SK-N-SH treated with all-trans-retinoic acid at 6 μM for 48 hours (cell line): Measurements from ENCODE around the gene PRM3.

Source experiments
- ATAC-seq: fragments of 200-7000 bp; cut with Tn5 transposase; 3 replicates; pipeline ENCODE4 v1.9.1; 2020; ENCODE audit warnings: mild to moderate bottlenecking, moderate library complexity
- ARNTL ChIP-seq: fragments of 450-650 bp; formaldehyde crosslinking; IDR thresholded peaks from 2 replicates; pipeline ENCODE4 v1.5.0; 2020; ENCODE audit warnings: low read depth, mild to moderate bottlenecking, moderate library complexity, borderline replicate concordance
- CREB5 ChIP-seq: fragments of 250-450 bp; sonication (Bioruptor Pico); IDR thresholded peaks from 2 replicates; pipeline ENCODE4 v1.5.1; 2020; ENCODE audit warnings: low read depth, mild to moderate bottlenecking, moderate library complexity
- CSDC2 ChIP-seq: fragments of 250-450 bp; sonication (Bioruptor Pico); IDR thresholded peaks from 2 replicates; pipeline ENCODE4 v1.5.0; 2020; ENCODE audit warnings: mild to moderate bottlenecking, moderate library complexity
- CSRNP3 ChIP-seq: fragments of 250-450 bp; sonication (Bioruptor Pico); IDR thresholded peaks from 2 replicates; pipeline ENCODE4 v1.5.1; 2021; ENCODE audit warnings: mild to moderate bottlenecking, moderate library complexity
- ESRRG ChIP-seq: fragments of 250-450 bp; sonication (Bioruptor Pico); IDR thresholded peaks from 2 replicates; pipeline ENCODE4 v1.6.1; 2021; ENCODE audit warnings: mild to moderate bottlenecking
- GLIS3 ChIP-seq: fragments of 250-450 bp; sonication (Bioruptor Pico); IDR thresholded peaks from 2 replicates; pipeline ENCODE4 v1.5.0; 2020; ENCODE audit warnings: mild to moderate bottlenecking, moderate library complexity
- ISL1 ChIP-seq: fragments of 250-450 bp; sonication (Bioruptor Pico); IDR thresholded peaks from 2 replicates; pipeline ENCODE4 v2.1.2; 2022; ENCODE audit warnings: mild to moderate bottlenecking, moderate library complexity
- OSR1 ChIP-seq: fragments of 250-450 bp; sonication (Bioruptor Pico); IDR thresholded peaks from 2 replicates; pipeline ENCODE4 v1.8.0; 2022; ENCODE audit warnings: moderate library complexity, mild to moderate bottlenecking, inconsistent platforms
- PATZ1 ChIP-seq: fragments of 250-450 bp; sonication (Bioruptor Pico); IDR thresholded peaks from 2 replicates; pipeline ENCODE4 v1.8.0; 2020; ENCODE audit warnings: mild to moderate bottlenecking, moderate library complexity, borderline replicate concordance
- POU6F1 ChIP-seq: fragments of 250-450 bp; sonication (Bioruptor Pico); IDR thresholded peaks from 2 replicates; pipeline ENCODE4 v1.8.0; 2021; ENCODE audit warnings: low read depth, mild to moderate bottlenecking, moderate library complexity, borderline replicate concordance
- PPARA ChIP-seq: fragments of 250-450 bp; sonication (Bioruptor Pico); IDR thresholded peaks from 2 replicates; pipeline ENCODE4 v1.5.0; 2020; ENCODE audit warnings: mild to moderate bottlenecking, borderline replicate concordance
- RARB ChIP-seq: fragments of 250-450 bp; sonication (Bioruptor Pico); IDR thresholded peaks from 2 replicates; pipeline ENCODE4 v1.8.0; 2021; ENCODE audit warnings: mild to moderate bottlenecking, moderate library complexity
- SNAI2 ChIP-seq: fragments of 250-450 bp; sonication (Bioruptor Pico); IDR thresholded peaks from 2 replicates; pipeline ENCODE4 v1.5.0; 2020; ENCODE audit warnings: mild to moderate bottlenecking, moderate library complexity
- TCF4 ChIP-seq: fragments of 250-450 bp; sonication (Bioruptor Pico); IDR thresholded peaks from 2 replicates; pipeline ENCODE4 v1.8.0; 2021; ENCODE audit warnings: mild to moderate bottlenecking, moderate library complexity, borderline replicate concordance
- TOX ChIP-seq: fragments of 250-450 bp; sonication (Bioruptor Pico); IDR thresholded peaks from 2 replicates; pipeline ENCODE4 v1.8.0; 2021; ENCODE audit warnings: mild to moderate bottlenecking, moderate library complexity, borderline replicate concordance
- TSHZ2 ChIP-seq: fragments of 250-450 bp; sonication (Bioruptor Pico); IDR thresholded peaks from 2 replicates; pipeline ENCODE4 v1.5.0; 2020; ENCODE audit warnings: mild to moderate bottlenecking, moderate library complexity
- ZC3H10 ChIP-seq: fragments of 250-450 bp; sonication (Bioruptor Pico); IDR thresholded peaks from 2 replicates; pipeline ENCODE4 v1.5.1; 2021; ENCODE audit warnings: mild to moderate bottlenecking, moderate library complexity
- ZFP3 ChIP-seq: fragments of 250-450 bp; sonication (Bioruptor Pico); IDR thresholded peaks from 2 replicates; pipeline ENCODE4 v1.5.0; 2020; ENCODE audit warnings: mild to moderate bottlenecking, moderate library complexity
- ZFP30 ChIP-seq: fragments of 450-650 bp; formaldehyde crosslinking; IDR thresholded peaks from 2 replicates; pipeline ENCODE4 v1.5.0; 2022; ENCODE audit warnings: mild to moderate bottlenecking, moderate library complexity
- ZNF565 ChIP-seq: fragments of 450-650 bp; formaldehyde crosslinking; conservative IDR thresholded peaks from 2 replicates; pipeline ENCODE4 v1.5.0; 2020; ENCODE audit warnings: low read depth, mild to moderate bottlenecking, moderate library complexity
- ZNF70 ChIP-seq: fragments of 450-650 bp; formaldehyde crosslinking; IDR thresholded peaks from 2 replicates; pipeline ENCODE4 v1.5.0; 2020; ENCODE audit warnings: mild to moderate bottlenecking, moderate library complexity
- ZNF8 ChIP-seq: fragments of 450-650 bp; formaldehyde crosslinking; IDR thresholded peaks from 2 replicates; pipeline ENCODE4 v1.5.0; 2020; ENCODE audit warnings: mild to moderate bottlenecking, moderate library complexity

The PRM3 gene

GRCh38 chr16:11289202-11289601 is 15.8 kb upstream of the PRM3 start:
- TF ChIP-seq ESRRG (CRISPR knock-in tag), result no peak
- no peak for TF ChIP-seq ZNF70 (CRISPR knock-in tag)
- no peak for TF ChIP-seq TCF4 (CRISPR knock-in tag)
- no peak for TF ChIP-seq TSHZ2 (CRISPR knock-in tag)
- no peak for TF ChIP-seq ZC3H10
- TF ChIP-seq TOX (CRISPR knock-in tag), result no peak
- TF ChIP-seq ZFP30 (CRISPR knock-in tag), result no peak
- TF ChIP-seq SNAI2, result no peak
- no peak for TF ChIP-seq ZNF565 (CRISPR knock-in tag)
- TF ChIP-seq CREB5 (CRISPR knock-in tag), result no peak
- TF ChIP-seq OSR1 (CRISPR knock-in tag), result no peak
- TF ChIP-seq CSDC2 (CRISPR knock-in tag), result no peak
- no peak for TF ChIP-seq GLIS3 (CRISPR knock-in tag)
- TF ChIP-seq CSRNP3 (CRISPR knock-in tag), result no peak
- TF ChIP-seq RARB (CRISPR knock-in tag), result no peak

GRCh38 chr16:11285842-11286241 is 12.4 kb upstream of the PRM3 start:
- TF ChIP-seq ESRRG (CRISPR knock-in tag), result no peak
- no peak for TF ChIP-seq PATZ1 (CRISPR knock-in tag)
- no peak for TF ChIP-seq ZNF565 (CRISPR knock-in tag)
- TF ChIP-seq OSR1 (CRISPR knock-in tag), result no peak
- no peak for TF ChIP-seq GLIS3 (CRISPR knock-in tag)
- TF ChIP-seq CREB5 (CRISPR knock-in tag), result no peak
- TF ChIP-seq ZNF8 (CRISPR knock-in tag), result no peak
- TF ChIP-seq ZFP3 (CRISPR knock-in tag), result no peak
- TF ChIP-seq, all 23 proteins: peak for 0
- ATAC-seq, result no peak

More at GRCh38 chr16:11289202-11289601, 15.8 kb upstream of the PRM3 start:
- no peak for ATAC-seq

- ATAC-seq, result peak; percentile 70
- TF ChIP-seq PPARA (CRISPR knock-in tag), result no peak
- no peak for TF ChIP-seq TSHZ2 (CRISPR knock-in tag)
- TF ChIP-seq ZNF70 (CRISPR knock-in tag), result no peak
- no peak for TF ChIP-seq ISL1 (CRISPR knock-in tag)
- no peak for TF ChIP-seq ESRRG (CRISPR knock-in tag)
- no peak for TF ChIP-seq ZFP30 (CRISPR knock-in tag)
- TF ChIP-seq POU6F1 (CRISPR knock-in tag), result no peak
- no peak for TF ChIP-seq ZNF565 (CRISPR knock-in tag)
- no peak for TF ChIP-seq ZNF8 (CRISPR knock-in tag)
- no peak for TF ChIP-seq GLIS3 (CRISPR knock-in tag)
- no peak for TF ChIP-seq CREB5 (CRISPR knock-in tag)
- no peak for TF ChIP-seq ZC3H10
- no peak for TF ChIP-seq CSDC2 (CRISPR knock-in tag)
- TF ChIP-seq TOX (CRISPR knock-in tag), result no peak
- no peak for TF ChIP-seq ARNTL
- no peak for TF ChIP-seq RARB (CRISPR knock-in tag)
Observed at GRCh38 chr16:11283820-11284248, 10.4 kb upstream of the PRM3 start.
